TTC549 (cell line): ENCODE measurements around the gene PRKX.
"Not testable (repeated sequence)": the region's sequence is repeated elsewhere in the genome, so short reads cannot be mapped to it uniquely, and the experiment has no call there.

Source experiments
- FAIRE-seq: peaks from 2 replicates; lab custom pipeline; 2012; peaks lifted over from hg19 to GRCh38; lab: Jason Lieb, UNC

PRKX gene

GRCh38 chrX:3711331-3711917 is 2.0 kb downstream of the PRKX start:
- no peak for FAIRE-seq

GRCh38 chrX:3707673-3708274 is 5.7 kb downstream of the PRKX start:
- not testable (repeated sequence) for FAIRE-seq

GRCh38 chrX:3706481-3706880 is 7.0 kb downstream of the PRKX start:
- no peak for FAIRE-seq

DNA sequence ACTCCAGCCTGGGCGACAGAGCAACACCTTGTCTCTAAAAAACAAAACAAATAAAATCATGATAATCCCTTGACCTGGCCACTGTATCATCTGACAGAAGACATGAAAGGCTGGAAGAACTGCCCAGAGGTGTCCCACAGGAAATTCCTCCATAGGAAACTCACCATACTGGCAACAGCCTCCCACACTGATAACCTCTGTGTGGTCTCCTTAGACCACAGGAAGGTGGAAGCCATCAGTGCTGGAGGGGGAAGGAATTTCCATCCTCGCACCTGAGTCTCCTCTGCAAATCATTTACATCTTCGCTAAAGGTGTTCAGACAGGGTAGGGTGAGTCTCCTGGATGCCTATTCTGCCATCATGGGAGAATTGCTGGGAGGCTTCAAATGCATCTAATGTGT is 10.2 kb downstream of the PRKX start:
- not testable (repeated sequence) for FAIRE-seq

- FAIRE-seq: not testable (repeated sequence)
These were observed 11.4 kb downstream of the PRKX start for GRCh38 chrX:3702095-3702494.

- not testable (repeated sequence) for FAIRE-seq
These were observed 12.0 kb downstream of the PRKX start for GRCh38 chrX:3701445-3701928.

- no peak for FAIRE-seq
These were observed 13.5 kb downstream of the PRKX start for GRCh38 chrX:3699821-3700381.

DNA sequence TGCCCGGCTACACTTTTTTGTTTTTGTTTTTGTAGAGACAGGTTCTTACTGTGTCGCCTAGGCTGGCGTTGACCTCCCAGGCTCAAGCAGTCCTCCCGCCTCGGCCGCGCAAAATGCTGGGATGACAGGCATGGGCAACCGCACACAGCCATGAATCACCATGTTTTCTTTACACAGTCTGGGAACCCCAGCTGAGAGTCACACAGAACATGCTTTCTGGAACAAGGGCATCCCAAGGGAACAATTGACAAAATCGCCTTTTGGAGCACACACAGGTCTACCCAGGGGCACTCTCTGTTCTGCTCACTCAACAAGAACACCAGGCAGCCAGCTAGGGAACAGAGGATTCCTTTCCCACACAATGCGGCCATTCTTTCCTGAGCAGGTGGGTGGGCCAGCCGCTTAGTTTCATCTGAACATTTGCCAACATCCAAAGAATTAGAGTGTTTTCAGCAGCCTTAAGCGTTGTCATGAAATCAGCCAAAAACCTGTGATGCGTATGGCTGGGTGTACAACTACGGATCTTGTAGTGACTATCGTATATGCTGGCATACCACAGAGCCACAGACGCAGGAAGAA is 15.7 kb downstream of the PRKX start:
- FAIRE-seq: no peak

- FAIRE-seq: no peak
These were observed 16.2 kb downstream of the PRKX start for GRCh38 chrX:3697220-3697684.

DNA sequence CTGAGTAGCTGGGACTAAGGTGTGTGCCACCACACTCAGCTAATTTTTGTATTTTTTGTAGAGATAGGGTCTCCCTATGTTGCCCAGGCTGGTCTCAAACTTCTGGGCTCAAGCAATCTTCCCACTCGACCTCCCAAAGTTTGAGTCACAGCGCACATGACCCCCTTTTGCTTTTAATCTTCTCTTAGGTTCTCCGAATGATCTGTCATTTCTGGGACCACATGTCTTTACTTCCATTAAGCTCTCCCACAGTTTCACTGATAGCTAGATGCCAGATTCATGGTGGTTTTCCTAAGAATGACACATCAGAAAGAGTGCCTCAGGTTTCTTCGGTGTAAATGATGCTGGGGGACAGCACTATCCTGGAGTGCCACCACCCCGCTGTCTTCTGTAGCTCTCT is 17.9 kb downstream of the PRKX start:
- FAIRE-seq: no peak

DNA sequence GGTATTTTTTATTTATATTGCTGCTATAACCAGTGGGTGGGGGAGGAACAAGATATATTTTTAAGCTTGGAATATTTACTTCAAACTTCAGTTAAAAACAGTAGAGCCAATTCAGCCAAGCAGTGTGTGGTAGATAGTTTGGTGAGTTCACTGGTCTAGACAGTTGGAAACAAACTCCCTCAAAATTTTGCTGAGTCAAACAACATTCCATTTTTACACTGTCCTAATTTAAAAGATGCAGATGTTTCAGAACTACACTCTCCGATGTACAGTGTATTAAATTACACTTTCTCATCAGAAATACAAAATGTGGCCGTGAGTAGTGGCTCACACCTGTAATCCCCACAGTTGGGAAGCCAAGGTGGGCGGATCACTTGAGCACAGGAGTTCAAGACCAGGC is 23.3 kb downstream of the PRKX start:
- FAIRE-seq: no peak

DNA sequence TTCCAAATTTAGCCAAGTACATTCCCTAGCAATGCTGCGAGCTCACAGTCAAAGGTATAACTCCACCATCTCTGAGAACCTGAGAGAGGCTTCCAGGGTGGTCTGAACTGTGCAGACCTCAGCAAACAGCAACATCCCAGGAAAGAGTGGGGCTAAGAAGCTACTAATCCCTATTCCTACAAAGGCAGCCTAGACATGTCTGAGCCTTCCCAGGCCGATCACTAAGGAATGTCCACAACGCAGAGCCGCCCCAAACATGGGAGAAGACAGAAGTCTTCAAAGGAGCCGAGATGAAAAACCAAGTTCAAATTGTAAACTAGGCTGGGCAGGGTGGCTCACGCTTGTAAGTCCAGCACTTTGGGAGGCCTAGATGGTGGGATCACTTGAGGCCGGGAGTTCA is 30.2 kb downstream of the PRKX start:
- not testable (repeated sequence) for FAIRE-seq

DNA sequence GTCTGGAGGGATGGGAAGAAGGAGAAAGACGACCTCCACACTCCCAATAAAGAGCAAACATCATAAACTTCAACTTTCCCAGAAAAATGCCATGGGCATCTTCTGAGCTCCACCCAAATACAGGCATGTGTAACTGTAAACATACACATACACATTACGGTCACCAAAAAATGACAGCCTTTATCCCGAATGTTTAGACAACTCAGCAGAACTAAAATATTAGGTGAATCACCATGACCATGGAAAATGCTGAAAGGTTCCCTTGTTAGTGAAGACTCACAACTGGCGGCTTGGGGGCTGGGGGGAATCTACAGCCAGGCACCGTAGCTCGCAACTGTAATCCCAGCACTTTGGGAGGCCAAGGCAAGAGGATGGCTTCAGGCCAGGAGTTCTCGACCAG is 33.0 kb downstream of the PRKX start:
- no peak for FAIRE-seq

DNA sequence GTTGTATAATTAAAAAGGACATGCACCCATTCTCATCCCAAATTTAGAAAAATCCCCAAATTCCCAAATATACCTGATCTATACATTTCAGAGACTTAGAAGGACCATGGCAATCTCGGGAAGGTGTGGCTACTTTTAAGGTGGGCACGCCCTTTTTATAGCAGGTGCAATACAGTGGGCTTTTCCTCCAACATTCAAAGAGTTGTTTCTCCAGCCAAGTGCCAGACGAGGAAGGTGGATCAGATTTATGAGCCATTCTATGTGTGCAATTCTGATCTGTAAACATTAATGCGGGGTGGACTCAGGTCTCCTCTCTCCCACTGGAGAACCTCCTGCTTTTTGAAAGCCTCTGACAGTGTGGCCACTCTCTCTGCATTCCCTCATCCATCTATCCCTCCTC is 33.8 kb downstream of the PRKX start:
- FAIRE-seq: no peak

GRCh38 chrX:3678328-3678727 is 35.1 kb downstream of the PRKX start:
- FAIRE-seq: no peak

- no peak for FAIRE-seq
These were observed 38.6 kb downstream of the PRKX start for GRCh38 chrX:3674881-3675280.

DNA sequence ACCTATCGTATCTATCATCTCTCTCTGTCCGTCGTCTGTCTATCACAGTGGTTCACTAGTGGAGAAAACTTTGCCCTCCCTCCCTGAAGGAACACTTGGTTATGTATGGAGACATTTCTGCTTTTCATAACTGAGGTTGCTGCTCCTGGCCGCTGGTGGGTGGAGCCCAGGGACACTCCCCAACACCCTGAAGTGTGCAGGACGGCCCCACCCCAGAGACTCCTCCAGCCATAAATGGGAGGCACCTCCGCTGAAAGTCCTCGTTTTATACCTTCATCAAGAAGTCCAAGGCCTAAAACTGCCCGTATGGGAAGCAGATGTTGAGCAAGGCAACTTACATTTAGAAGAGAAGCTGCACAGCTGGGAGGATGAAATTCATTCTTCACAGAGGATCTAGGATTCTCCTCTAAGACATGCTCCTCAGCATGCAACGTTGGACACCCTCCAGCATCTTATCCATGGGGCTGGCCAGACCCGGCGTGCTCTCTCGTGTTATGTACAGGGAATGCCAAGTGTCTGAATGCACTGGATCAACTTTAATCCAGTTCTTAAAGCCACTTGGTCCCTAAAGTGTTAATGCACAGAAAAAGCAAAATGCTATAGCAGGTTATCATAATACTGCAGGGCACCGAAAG is 43.5 kb downstream of the PRKX start:
- no peak for FAIRE-seq

DNA sequence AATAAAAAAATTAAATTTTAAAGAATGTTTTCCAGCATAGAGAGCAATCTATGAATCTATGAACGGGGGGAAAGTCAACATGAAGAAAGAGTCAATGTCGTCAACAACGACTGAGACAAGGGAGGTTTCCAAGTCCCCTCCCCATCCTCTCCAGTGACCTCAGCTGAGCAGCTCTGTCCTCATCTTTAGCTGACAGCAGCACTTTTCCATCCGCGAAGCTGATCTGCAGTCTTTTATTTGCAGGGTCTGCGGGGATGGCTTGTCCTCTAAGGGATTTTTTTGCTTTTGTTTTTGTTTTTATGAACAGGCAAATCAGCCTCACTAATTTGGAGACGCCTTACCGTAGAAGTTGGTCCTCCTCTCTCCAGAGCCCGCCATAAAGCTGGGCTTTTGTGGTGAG is 46.5 kb downstream of the PRKX start:
- no peak for FAIRE-seq

DNA sequence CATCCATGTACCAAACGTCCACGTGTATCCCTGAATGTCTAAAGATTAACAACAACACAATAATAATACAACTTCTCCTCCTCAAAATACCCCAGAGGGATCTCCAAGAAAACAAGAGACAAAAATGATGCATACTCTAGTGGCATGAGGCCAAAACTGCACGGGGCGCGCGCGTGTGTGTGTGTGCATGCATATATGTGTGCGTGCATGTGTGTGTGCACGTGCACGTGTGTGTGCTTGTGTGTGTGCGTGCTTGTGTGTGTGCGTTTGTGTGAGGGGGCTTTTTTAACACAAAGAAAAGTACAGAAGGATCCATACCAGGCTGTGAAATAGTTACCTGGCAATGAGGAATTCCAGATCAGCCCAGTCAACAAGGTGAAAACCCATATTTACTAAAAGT is 48.5 kb downstream of the PRKX start:
- FAIRE-seq: no peak

- not testable (repeated sequence) for FAIRE-seq
These were observed 49.7 kb downstream of the PRKX start for GRCh38 chrX:3663576-3664250.

DNA sequence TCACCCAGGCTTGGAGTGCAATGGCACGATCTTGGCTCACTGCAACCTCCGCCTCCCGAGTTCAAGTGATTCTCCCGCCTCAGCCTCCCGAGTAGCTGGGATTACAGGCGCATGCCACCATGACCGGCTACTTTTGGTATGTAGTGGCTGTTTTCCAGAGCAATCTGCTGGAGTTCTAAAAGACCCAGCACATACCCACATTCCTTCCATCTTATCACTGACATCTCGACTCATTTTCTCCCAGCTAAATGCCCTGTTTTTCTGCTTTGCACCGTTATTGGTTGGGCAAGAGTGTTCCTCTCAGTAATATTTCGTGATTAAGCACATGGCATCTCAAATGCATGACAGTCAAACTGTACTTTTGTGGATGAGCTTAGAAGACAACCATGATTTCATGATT is 53.7 kb downstream of the PRKX start:
- FAIRE-seq: no peak

- FAIRE-seq: no peak
These were observed 58.3 kb downstream of the PRKX start for GRCh38 chrX:3655181-3655580.
